ENCODE measurements around the gene ARHGAP23. TPM values are rescaled to one million over a fixed set of nuclear protein-coding genes. Genes with fewer than 3 reads are reported as not detected.
"Not testable (repeated sequence)": the region's sequence is repeated elsewhere in the genome, so short reads cannot be mapped to it uniquely, and the experiment has no call there.

Gene ARHGAP23
- total RNA-seq, 3 donors from 2014 or later (not counting 1 experiment from before 2014, with no cell fraction given) = 0.19 to 1.8 (median 1.7) TPM

GRCh38 chr17:38482039-38482699, 53.9 kb downstream of the ARHGAP23 start:
- H3K9me3 ChIP-seq (ENCODE audit: control insufficient read depth, insufficient read depth, low read length); H3K4me3 Mint-ChIP-seq; ATAC-seq; intact Hi-C loops (cut with micrococcal nuclease); H3K27me3 Mint-ChIP-seq (ENCODE audit: low read depth in 2 of 2); H3K36me3 ChIP-seq (ENCODE audit: control insufficient read depth, insufficient read depth, low read length); H3K9me3 Mint-ChIP-seq; DNase-seq; H3K4me3 ChIP-seq (ENCODE audit: low read length); H3K27me3 ChIP-seq (ENCODE audit: control insufficient read depth, insufficient read depth, low read length); H3K36me3 Mint-ChIP-seq; H3K27ac Mint-ChIP-seq; H3K27ac ChIP-seq (ENCODE audit: low read length): not testable (repeated sequence)
- WGBS (ENCODE audit: insufficient coverage) = 87% methylated on average over 19 of the region's 19 CpGs
- peaks cover 12 to 16% of the 10 kb centered on the region in 2 donors for H3K4me1 Mint-ChIP-seq
- peaks cover 18% of the 10 kb centered on the region for H3K4me1 ChIP-seq (ENCODE audit: control insufficient read depth, insufficient read depth, low read length)

GRCh38 chr17:38482700-38483043, 54.4 kb downstream of the ARHGAP23 start:
- H3K4me3 Mint-ChIP-seq; DNase-seq; H3K9me3 Mint-ChIP-seq; H3K36me3 Mint-ChIP-seq; H3K27ac ChIP-seq (ENCODE audit: low read length); H3K36me3 ChIP-seq (ENCODE audit: control insufficient read depth, insufficient read depth, low read length); H3K27me3 Mint-ChIP-seq (ENCODE audit: low read depth in 2 of 2); intact Hi-C loops (cut with micrococcal nuclease); H3K27ac Mint-ChIP-seq; H3K4me3 ChIP-seq (ENCODE audit: low read length); ATAC-seq; H3K27me3 ChIP-seq (ENCODE audit: control insufficient read depth, insufficient read depth, low read length); H3K9me3 ChIP-seq (ENCODE audit: control insufficient read depth, insufficient read depth, low read length): not testable (repeated sequence)
- peaks cover 18% of the 10 kb centered on the region for H3K4me1 ChIP-seq (ENCODE audit: control insufficient read depth, insufficient read depth, low read length)
- WGBS (ENCODE audit: insufficient coverage) = 90% methylated on average over 7 of the region's 8 CpGs
- peaks cover 12 to 16% of the 10 kb centered on the region in 2 donors for H3K4me1 Mint-ChIP-seq

- H3K4me3 ChIP-seq (ENCODE audit: low read length); H3K36me3 ChIP-seq (ENCODE audit: control insufficient read depth, insufficient read depth, low read length); H3K27ac ChIP-seq (ENCODE audit: low read length); H3K36me3 Mint-ChIP-seq; H3K27me3 Mint-ChIP-seq (ENCODE audit: low read depth in 2 of 2); H3K9me3 Mint-ChIP-seq; H3K27me3 ChIP-seq (ENCODE audit: control insufficient read depth, insufficient read depth, low read length); H3K9me3 ChIP-seq (ENCODE audit: control insufficient read depth, insufficient read depth, low read length): not testable (repeated sequence)
- peak overlapping the region; percentile 45 for H3K4me3 Mint-ChIP-seq
- DNase-seq = peak; percentile 35 to 74
- ATAC-seq = peak in 2 of 3 donors; percentile 63 to 71
- H3K27ac Mint-ChIP-seq = peak overlapping the region in 1 of 2 donors; percentile 74
- H3K4me1 Mint-ChIP-seq = peaks cover 12 to 16% of the 10 kb centered on the region in 2 donors
- peaks cover 18% of the 10 kb centered on the region for H3K4me1 ChIP-seq (ENCODE audit: control insufficient read depth, insufficient read depth, low read length)
- 60% methylated on average over 20 of the region's 21 CpGs for WGBS (ENCODE audit: insufficient coverage)
- intact Hi-C loops (cut with micrococcal nuclease) = loop anchor here (2.0 kb wide), 1 partner anchor 62 kb away; no protein-coding TSS in a partner anchor
- TF ChIP-seq, protein P1, sequence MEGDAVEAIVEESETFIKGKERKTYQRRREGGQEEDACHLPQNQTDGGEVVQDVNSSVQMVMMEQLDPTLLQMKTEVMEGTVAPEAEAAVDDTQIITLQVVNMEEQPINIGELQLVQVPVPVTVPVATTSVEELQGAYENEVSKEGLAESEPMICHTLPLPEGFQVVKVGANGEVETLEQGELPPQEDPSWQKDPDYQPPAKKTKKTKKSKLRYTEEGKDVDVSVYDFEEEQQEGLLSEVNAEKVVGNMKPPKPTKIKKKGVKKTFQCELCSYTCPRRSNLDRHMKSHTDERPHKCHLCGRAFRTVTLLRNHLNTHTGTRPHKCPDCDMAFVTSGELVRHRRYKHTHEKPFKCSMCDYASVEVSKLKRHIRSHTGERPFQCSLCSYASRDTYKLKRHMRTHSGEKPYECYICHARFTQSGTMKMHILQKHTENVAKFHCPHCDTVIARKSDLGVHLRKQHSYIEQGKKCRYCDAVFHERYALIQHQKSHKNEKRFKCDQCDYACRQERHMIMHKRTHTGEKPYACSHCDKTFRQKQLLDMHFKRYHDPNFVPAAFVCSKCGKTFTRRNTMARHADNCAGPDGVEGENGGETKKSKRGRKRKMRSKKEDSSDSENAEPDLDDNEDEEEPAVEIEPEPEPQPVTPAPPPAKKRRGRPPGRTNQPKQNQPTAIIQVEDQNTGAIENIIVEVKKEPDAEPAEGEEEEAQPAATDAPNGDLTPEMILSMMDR (IDR thresholded peaks at IDR 0.05) = peak; percentile 49
Observed at GRCh38 chr17:38484242-38485145, 56.2 kb downstream of the ARHGAP23 start.

DNA sequence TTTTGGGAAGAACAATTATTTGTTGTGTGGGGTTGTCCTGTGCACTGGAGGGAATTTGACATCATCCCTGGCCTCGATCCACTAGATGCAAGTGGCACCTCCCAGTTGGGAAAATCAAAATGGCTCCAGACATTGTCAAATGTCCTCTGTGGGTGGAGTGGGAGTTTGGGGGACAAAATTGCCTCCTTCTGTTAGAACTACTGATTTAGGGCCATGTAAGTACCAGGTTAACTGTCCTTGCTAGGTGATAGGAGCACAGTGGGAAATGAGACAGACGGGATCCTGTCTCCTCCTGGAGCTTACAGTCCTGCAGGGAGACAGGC, 56.8 kb downstream of the ARHGAP23 start:
- peak overlapping the region; percentile 26 for H3K4me3 Mint-ChIP-seq
- H3K4me3 ChIP-seq (ENCODE audit: low read length) = no peak overlapping the region
- WGBS (ENCODE audit: insufficient coverage) = 60% methylated on average over 2 of the region's 2 CpGs

DNA sequence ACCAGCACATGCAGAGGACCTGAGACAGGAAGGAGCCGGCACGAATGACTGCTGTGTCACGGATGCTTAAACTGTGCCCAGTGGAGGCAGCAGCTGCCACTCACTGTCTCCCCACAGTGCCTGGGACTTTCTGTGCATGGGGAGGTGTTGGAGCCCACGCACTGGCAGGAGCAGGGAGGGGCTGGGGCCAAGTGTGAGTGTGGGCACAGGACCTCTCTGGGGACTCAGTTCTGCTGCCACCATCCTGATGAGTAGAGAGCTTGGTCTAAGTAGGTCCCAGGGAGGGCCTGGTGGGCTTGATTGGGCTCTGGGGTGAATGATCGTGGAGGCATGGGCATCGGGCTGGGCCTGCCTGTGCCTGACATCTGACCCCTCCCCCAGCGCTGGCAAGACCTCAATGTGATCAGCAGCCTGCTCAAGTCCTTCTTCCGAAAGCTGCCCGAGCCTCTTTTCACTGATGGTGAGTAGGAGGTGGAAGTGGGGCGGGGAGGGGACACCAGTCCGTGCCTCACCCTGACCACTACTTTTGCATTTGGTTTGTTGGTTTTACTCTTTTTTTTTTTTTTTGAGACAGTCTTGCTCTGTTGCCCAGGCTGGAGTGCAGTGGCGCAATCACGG, 57.5 kb downstream of the ARHGAP23 start:
- H3K9me3 Mint-ChIP-seq; H3K9me3 ChIP-seq (ENCODE audit: control insufficient read depth, insufficient read depth, low read length); H3K4me3 ChIP-seq (ENCODE audit: low read length); H3K36me3 ChIP-seq (ENCODE audit: control insufficient read depth, insufficient read depth, low read length); H3K36me3 Mint-ChIP-seq; H3K27me3 ChIP-seq (ENCODE audit: control insufficient read depth, insufficient read depth, low read length); H3K27me3 Mint-ChIP-seq (ENCODE audit: low read depth in 2 of 2); H3K27ac ChIP-seq (ENCODE audit: low read length); H3K4me3 Mint-ChIP-seq: not testable (repeated sequence)
- intact Hi-C loops (cut with micrococcal nuclease) = loop anchor here (2.0 kb wide), 1 partner anchor 63 kb away; no protein-coding TSS in a partner anchor
- WGBS (ENCODE audit: insufficient coverage) = 62% methylated on average over 11 of the region's 13 CpGs
- peaks cover 18% of the 10 kb centered on the region for H3K4me1 ChIP-seq (ENCODE audit: control insufficient read depth, insufficient read depth, low read length)
- DNase-seq (peak in 1 of 2 donors; percentile 61), ATAC-seq (peak; percentile 43 to 77 (median 65))
- H3K27ac Mint-ChIP-seq = peak overlapping the region in 1 of 2 donors; percentile 74
- H3K4me1 Mint-ChIP-seq = peaks cover 12 to 16% of the 10 kb centered on the region in 2 donors

More for the DNA sequence above, 56.8 kb downstream of the ARHGAP23 start:
- ATAC-seq (no peak), DNase-seq (no peak)
- TF ChIP-seq, protein P1 (IDR thresholded peaks at IDR 0.05) = peak; percentile 6
- Histone ChIP-seq H3K4me1 (ENCODE audit: control insufficient read depth, insufficient read depth, low read length) (peaks cover 18% of the 10 kb centered on the region), H3K36me3 (ENCODE audit: control insufficient read depth, insufficient read depth, low read length) (no peaks in the 10 kb centered on the region), H3K27me3 (ENCODE audit: control insufficient read depth, insufficient read depth, low read length) (no peaks in the 10 kb centered on the region), H3K9me3 (ENCODE audit: control insufficient read depth, insufficient read depth, low read length) (no peaks in the 10 kb centered on the region), H3K27ac (ENCODE audit: low read length) (no peak overlapping the region)
- Mint-ChIP-seq H3K36me3 (no peaks in the 10 kb centered on the region), H3K27ac (peak overlapping the region in 1 of 2 donors; percentile 74), H3K27me3 (ENCODE audit: low read depth in 2 of 2) (no peaks in the 10 kb centered on the region), H3K4me1 (peaks cover 12 to 16% of the 10 kb centered on the region in 2 donors), H3K9me3 (no peaks in the 10 kb centered on the region)
- intact Hi-C loops (cut with micrococcal nuclease) = loop anchor here (2.0 kb wide), 1 partner anchor 62 kb away; no protein-coding TSS in a partner anchor

- ATAC-seq; H3K36me3 Mint-ChIP-seq; H3K36me3 ChIP-seq (ENCODE audit: control insufficient read depth, insufficient read depth, low read length); H3K4me3 Mint-ChIP-seq; H3K9me3 ChIP-seq (ENCODE audit: control insufficient read depth, insufficient read depth, low read length); DNase-seq; intact Hi-C loops (cut with micrococcal nuclease); H3K9me3 Mint-ChIP-seq; H3K27me3 Mint-ChIP-seq (ENCODE audit: low read depth in 2 of 2); H3K27ac ChIP-seq (ENCODE audit: low read length); H3K27ac Mint-ChIP-seq; H3K27me3 ChIP-seq (ENCODE audit: control insufficient read depth, insufficient read depth, low read length); H3K4me3 ChIP-seq (ENCODE audit: low read length): not testable (repeated sequence)
- 73% methylated on average over 17 of the region's 17 CpGs for WGBS (ENCODE audit: insufficient coverage)
- H3K4me1 ChIP-seq (ENCODE audit: control insufficient read depth, insufficient read depth, low read length) = peaks cover 18% of the 10 kb centered on the region
- peaks cover 9 to 10% of the 10 kb centered on the region in 2 donors for H3K4me1 Mint-ChIP-seq
Observed at GRCh38 chr17:38489774-38490173, 61.5 kb downstream of the ARHGAP23 start.
